GM06990 (cell line): ENCODE data around the gene PCDH1.

ENCODE experiments used
- DNase-seq: peaks from one replicate; pipeline ENCODE4 v3.0.0-alpha.2; 2011; ENCODE audit not compliant: insufficient read length; ENCODE audit errors: extremely low read depth
- H3K27me3 ChIP-seq: replicated peaks from 2 replicates; pipeline ENCODE4 v1.6.0; 2011; ENCODE audit warnings: low read length; ENCODE audit not compliant: control insufficient read depth, insufficient read depth
- H3K36me3 ChIP-seq: 2 replicates; pipeline ENCODE4 v1.5.1; 2011; ENCODE audit warnings: low read length; ENCODE audit not compliant: control insufficient read depth, insufficient read depth
- H3K4me3 ChIP-seq: replicated peaks from 2 replicates; pipeline ENCODE4 v1.5.1; 2011; ENCODE audit warnings: low read depth, mild to moderate bottlenecking, control low read depth, low read length
- CTCF ChIP-seq: IDR thresholded peaks from 2 replicates; pipeline ENCODE4 v1.5.1; 2011; ENCODE audit warnings: low read length, control low read depth, mild to moderate bottlenecking, inconsistent platforms; ENCODE audit not compliant: insufficient read depth, poor library complexity, severe bottlenecking

The PCDH1 gene

DNA sequence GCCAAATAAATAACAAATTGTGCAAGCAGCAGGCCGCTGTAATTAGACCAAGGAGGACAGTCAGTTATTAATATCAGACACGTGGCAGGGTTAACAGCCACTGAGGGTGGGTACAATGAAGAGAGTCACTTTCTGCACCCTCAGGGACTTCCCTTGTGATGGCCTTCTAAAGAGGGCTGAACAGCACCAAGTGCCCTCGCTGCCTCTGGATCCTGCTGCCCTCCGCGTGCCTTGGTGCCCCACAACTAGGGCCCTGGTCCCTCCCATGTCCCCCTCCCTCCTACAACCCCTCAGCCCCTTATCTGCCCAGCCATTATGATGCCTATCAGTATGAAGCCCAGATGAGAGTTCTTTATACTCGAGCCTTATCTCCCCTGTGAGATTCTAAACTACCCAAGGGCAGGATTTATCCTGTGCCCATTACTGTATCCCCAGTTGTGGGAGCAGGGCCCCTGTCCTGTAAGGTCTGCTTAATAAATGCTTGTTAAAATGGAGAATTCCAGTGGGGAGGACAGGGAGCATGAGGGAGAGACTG lies 37.3 kb downstream of the PCDH1 start:
- H3K36me3 ChIP-seq = no peaks in the 10 kb centered on the region
- H3K4me3 ChIP-seq = no peak overlapping the region
- no peak for TF ChIP-seq CTCF
- DNase-seq = no peak
- H3K27me3 ChIP-seq = peaks cover 6% of the 10 kb centered on the region

- no peak for DNase-seq
- peaks cover 6% of the 10 kb centered on the region for H3K27me3 ChIP-seq
- H3K36me3 ChIP-seq = no peaks in the 10 kb centered on the region
- no peak overlapping the region for H3K4me3 ChIP-seq
- no peak for TF ChIP-seq CTCF
Measured at GRCh38 chr5:141840280-141840812, 37.9 kb downstream of the PCDH1 start.

DNA sequence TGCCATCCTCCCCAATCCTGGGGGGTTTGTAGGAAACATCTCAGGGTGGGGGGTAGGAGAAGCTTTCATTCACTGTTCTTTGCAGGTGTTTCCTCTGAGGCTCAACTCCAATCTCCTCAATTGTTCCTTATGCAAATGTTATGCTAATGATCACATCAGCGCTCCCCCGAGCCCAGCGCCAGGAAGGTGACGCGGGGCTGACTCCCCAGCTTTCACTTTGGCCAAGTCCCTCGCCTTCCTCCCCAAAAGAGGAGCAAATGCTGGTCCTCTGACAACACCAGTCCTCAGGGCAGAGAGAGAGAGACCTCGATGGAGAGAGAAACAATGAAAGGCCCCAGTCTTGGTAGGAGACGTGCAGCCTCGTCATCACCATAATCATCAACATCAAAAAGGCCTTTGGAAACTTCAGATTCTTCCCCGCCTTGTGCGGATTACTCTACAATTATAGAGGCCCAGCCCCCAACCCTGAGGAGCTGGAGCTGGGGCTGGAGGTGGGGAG lies 39.1 kb downstream of the PCDH1 start:
- no peaks in the 10 kb centered on the region for H3K36me3 ChIP-seq
- no peak for TF ChIP-seq CTCF
- peaks cover 7% of the 10 kb centered on the region for H3K27me3 ChIP-seq
- no peak overlapping the region for H3K4me3 ChIP-seq
- no peak for DNase-seq

- no peak for TF ChIP-seq CTCF
- DNase-seq = no peak
- H3K4me3 ChIP-seq = no peak overlapping the region
- H3K36me3 ChIP-seq = no peaks in the 10 kb centered on the region
- peaks cover 7% of the 10 kb centered on the region for H3K27me3 ChIP-seq
Measured at GRCh38 chr5:141838326-141839014, 39.7 kb downstream of the PCDH1 start.

- Histone ChIP-seq H3K36me3 (no peaks in the 10 kb centered on the region), H3K27me3 (peaks cover 5% of the 10 kb centered on the region), H3K4me3 (no peak overlapping the region)
- TF ChIP-seq CTCF = no peak
- no peak for DNase-seq
Measured at GRCh38 chr5:141835928-141836670, 42.1 kb downstream of the PCDH1 start.
